Esophagus (tissue), 2 donors: ENCODE measurements around the gene SMDT1. TPM values are rescaled to one million over a fixed set of nuclear protein-coding genes. Genes with fewer than 3 reads are reported as not detected.

Experiments
- H3K27ac ChIP-seq, 2 donors: one replicate each; pipeline ENCODE4 v1.5.1; 2013; ENCODE audit warnings: low read depth in 2 of 2, mild to moderate bottlenecking in 2 of 2, inconsistent platforms in 1 of 2, low read length in 1 of 2, moderate library complexity in 1 of 2
- H3K27me3 ChIP-seq, 2 donors: one replicate each; pipeline ENCODE4 v1.6.1; 2013; ENCODE audit warnings: low read length in 2 of 2, control low read depth in 1 of 2, mild to moderate bottlenecking in 1 of 2; ENCODE audit not compliant: insufficient read depth in 2 of 2, control insufficient read depth in 1 of 2
- H3K36me3 ChIP-seq, 2 donors: one replicate each; pipeline ENCODE4 v1.6.1; 2013; ENCODE audit warnings: low read length in 1 of 2; ENCODE audit not compliant: control insufficient read depth in 2 of 2, insufficient read depth in 2 of 2
- H3K4me1 ChIP-seq, 2 donors: one replicate each; pipeline ENCODE4 v1.6.1; 2013; ENCODE audit warnings: low read length in 1 of 2; ENCODE audit not compliant: control insufficient read depth in 2 of 2, insufficient read depth in 2 of 2
- H3K4me3 ChIP-seq, 2 donors: one replicate each; pipeline ENCODE4 v1.5.1; 2013; ENCODE audit warnings: low read length in 2 of 2, mild to moderate bottlenecking in 2 of 2, low read depth in 1 of 2, moderate library complexity in 1 of 2
- H3K9me3 ChIP-seq, 2 donors: one replicate each; pipeline ENCODE4 v1.6.1; 2013; ENCODE audit warnings: mild to moderate bottlenecking in 2 of 2, low read depth in 1 of 2, low read length in 1 of 2, moderate library complexity in 1 of 2; ENCODE audit not compliant: control insufficient read depth in 2 of 2, insufficient read depth in 1 of 2
- WGBS, 2 donors: extraction: QIAGEN DNeasy Blood & Tissue Kit; methylation state at CpG; one replicate each; pipeline ENCODE4 v1.1.7; 2013; 5-methylcytosine and 5-hydroxymethylcytosine counted together
- polyA plus RNA-seq, 2 donors: library from polyadenylated mRNA; stranded (reverse); fragments of 200-250 nt; gene quantifications; one replicate each; pipeline ENCODE4 v1.2.3, GENCODE V29; 2013
- donor health status: healthy with polysubstance abuse.
- donor health status: Bipolar disorder and iron deficiency.

SMDT1 gene, protein sequence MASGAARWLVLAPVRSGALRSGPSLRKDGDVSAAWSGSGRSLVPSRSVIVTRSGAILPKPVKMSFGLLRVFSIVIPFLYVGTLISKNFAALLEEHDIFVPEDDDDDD
- polyA plus RNA-seq = 100 to 1,000 TPM; 111 to 116 TPM

DNA sequence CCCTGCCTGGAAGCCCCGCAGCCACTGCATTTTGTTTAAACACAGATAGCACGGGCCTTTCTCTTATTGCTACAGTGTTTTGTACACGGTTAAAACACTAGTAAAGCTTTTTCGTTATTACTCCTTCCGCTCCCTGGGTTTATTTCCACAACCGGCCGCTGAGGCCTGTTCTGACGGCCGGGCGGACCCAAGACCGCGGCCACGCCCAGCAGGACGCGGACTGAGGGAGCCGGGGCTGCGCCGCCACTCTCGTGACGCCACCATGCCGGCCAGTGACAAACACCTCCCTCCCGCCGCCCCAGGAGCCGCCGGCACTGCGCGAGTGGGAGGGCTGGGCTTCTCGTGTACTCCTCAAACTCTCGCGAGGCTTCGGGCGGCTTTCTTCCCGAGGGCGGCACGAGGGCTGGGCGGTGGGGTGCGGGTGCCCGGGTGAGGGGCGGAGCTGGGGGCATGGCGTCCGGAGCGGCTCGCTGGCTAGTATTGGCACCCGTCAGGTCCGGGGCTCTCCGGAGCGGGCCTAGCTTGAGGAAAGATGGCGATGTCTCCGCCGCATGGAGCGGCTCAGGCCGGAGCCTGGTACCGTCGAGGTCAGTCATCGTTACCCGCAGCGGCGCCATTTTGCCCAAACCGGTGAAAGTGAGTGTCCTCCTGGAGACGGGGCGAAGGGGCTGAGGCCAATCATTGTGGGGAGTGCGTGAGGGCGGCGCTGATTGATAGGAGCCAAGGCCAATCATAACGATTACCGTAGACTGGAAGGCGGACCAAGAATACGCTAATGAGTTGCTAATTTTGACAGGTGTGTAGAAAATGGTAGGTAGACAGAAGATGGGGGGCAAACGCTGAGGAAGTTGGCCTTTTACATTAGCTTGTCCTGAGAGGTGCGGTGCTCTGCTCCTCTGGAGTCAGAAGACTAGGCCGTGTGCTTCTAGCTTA lies at the start of gene SMDT1:
SMDT1 (plus strand) TSS at position 382 of the 933 bp plus-strand sequence; CDS start at position 451, 69 bp downstream.
- peak within 1 kb of the TSS; percentile 91 to 99 for H3K27ac ChIP-seq
- no peaks in the 10 kb centered on the region for H3K27me3 ChIP-seq
- peak within 1 kb of the TSS; percentile 76 to 79 for H3K4me3 ChIP-seq
- H3K4me1 ChIP-seq = peaks cover 2 to 11% of the 10 kb centered on the region in 2 donors
- 0 to 1% methylated on average over 70 to 71 of the region's 71 CpGs for WGBS, 2 donors
- no peaks in the 10 kb centered on the region for H3K9me3 ChIP-seq
- H3K36me3 ChIP-seq = peaks cover 0 to 12% of the 10 kb centered on the region in 2 donors

- Histone ChIP-seq H3K4me1 (no peaks in the 10 kb centered on the region), H3K27me3 (no peaks in the 10 kb centered on the region), H3K36me3 (no peaks in the 10 kb centered on the region), H3K4me3 (no peak overlapping the region), H3K9me3 (peaks cover 0 to 7% of the 10 kb centered on the region in 2 donors), H3K27ac (no peak overlapping the region)
- 94 to 95% methylated on average over 5 of the region's 5 CpGs for WGBS, 2 donors
These were observed 46.0 kb upstream of the SMDT1 start for GRCh38 chr22:42033263-42034181.

GRCh38 chr22:42035256-42035655 lies 44.2 kb upstream of the SMDT1 start:
- H3K4me3 ChIP-seq = no peak overlapping the region
- H3K36me3 ChIP-seq = no peaks in the 10 kb centered on the region
- WGBS, 2 donors = 93 to 94% methylated on average over 6 to 8 of the region's 8 CpGs
- no peaks in the 10 kb centered on the region for H3K4me1 ChIP-seq
- no peak overlapping the region for H3K27ac ChIP-seq
- peaks cover 0 to 7% of the 10 kb centered on the region in 2 donors for H3K9me3 ChIP-seq
- H3K27me3 ChIP-seq = no peaks in the 10 kb centered on the region

- no peaks in the 10 kb centered on the region for H3K4me1 ChIP-seq
- H3K27ac ChIP-seq = no peak overlapping the region
- WGBS, 2 donors = 95% methylated on average over 5 of the region's 5 CpGs
- no peaks in the 10 kb centered on the region for H3K36me3 ChIP-seq
- H3K9me3 ChIP-seq = peaks cover 0 to 8% of the 10 kb centered on the region in 2 donors
- no peaks in the 10 kb centered on the region for H3K27me3 ChIP-seq
- H3K4me3 ChIP-seq = no peak overlapping the region
These were observed 40.2 kb upstream of the SMDT1 start for GRCh38 chr22:42039271-42039670.

- Histone ChIP-seq H3K27me3 (no peaks in the 10 kb centered on the region), H3K27ac (no peak overlapping the region), H3K36me3 (no peaks in the 10 kb centered on the region), H3K9me3 (peaks cover 0 to 5% of the 10 kb centered on the region in 2 donors), H3K4me1 (no peaks in the 10 kb centered on the region), H3K4me3 (no peak overlapping the region)
These were observed 37.7 kb upstream of the SMDT1 start for GRCh38 chr22:42041784-42042183.

- 73 to 82% methylated on average over 2 of the region's 2 CpGs for WGBS, 2 donors
- H3K36me3 ChIP-seq = no peaks in the 10 kb centered on the region
These were observed 28.8 kb upstream of the SMDT1 start for GRCh38 chr22:42050641-42051180.

DNA sequence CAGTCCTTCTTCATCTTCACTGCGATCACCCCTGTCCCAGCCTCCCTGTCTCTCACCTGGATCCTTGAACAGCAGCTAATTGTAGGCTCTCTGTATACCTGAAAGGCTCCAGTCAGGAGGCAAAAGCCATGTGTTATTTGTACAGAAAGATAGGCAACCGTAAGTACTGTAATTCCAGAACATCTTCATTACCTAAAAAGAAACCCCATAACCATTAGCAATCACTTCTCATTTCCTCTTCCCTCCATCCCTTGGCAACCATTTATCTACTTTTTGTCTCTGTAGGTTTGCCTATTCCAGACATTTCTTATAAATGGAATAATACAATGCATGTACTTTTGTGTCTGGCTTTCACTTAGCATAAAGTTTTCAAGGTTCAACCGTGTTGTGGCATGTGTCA lies 26.7 kb upstream of the SMDT1 start:
- Histone ChIP-seq H3K4me3 (no peak overlapping the region), H3K27ac (no peak overlapping the region), H3K4me1 (no peaks in the 10 kb centered on the region), H3K36me3 (no peaks in the 10 kb centered on the region), H3K9me3 (no peaks in the 10 kb centered on the region), H3K27me3 (no peaks in the 10 kb centered on the region)
- WGBS, 2 donors = 75 to 76% methylated on average over 3 of the region's 3 CpGs

More at GRCh38 chr22:42050641-42051180, 28.8 kb upstream of the SMDT1 start:
- Histone ChIP-seq H3K9me3 (no peaks in the 10 kb centered on the region), H3K4me3 (no peak overlapping the region), H3K27me3 (no peaks in the 10 kb centered on the region), H3K27ac (no peak overlapping the region), H3K4me1 (no peaks in the 10 kb centered on the region)

DNA sequence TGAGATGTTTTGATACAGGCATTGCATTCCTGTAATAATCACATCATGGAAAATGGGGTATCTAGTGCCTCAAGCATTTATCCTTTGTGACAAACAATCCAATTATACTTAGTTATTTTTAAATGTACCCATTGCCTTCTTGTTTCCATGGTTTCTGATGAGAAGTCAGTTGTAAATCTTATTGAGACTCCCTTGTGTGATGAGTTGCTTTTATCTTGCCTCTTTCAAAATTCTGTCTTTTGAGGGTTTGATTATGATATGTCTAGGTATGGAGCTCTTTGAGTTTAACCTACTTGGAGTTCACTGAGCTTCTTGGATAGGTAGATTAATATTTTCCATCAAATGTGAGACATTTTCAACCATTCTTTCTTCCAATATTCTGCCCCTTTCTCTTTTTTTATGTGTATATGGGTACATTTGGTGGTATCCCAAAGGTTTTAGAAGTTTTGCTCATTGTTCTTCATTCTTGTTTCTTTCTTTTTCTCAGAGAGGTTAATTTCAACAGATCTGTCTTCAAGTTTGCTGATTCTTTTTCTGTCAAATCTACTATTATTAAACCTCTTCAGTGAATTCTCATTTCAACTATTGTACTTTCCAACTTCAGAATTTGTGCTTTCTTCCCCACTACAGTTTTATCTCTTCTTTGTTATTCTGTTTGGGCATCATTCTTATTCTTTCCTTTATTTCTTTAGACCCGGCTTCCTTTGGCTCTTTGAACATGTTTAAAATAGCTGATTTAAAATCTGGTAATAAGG lies 22.6 kb upstream of the SMDT1 start:
- no peaks in the 10 kb centered on the region for H3K4me1 ChIP-seq
- 95 to 99% methylated on average over 1 of the region's 1 CpG for WGBS, 2 donors
- peaks cover 9 to 16% of the 10 kb centered on the region in 2 donors for H3K36me3 ChIP-seq
- no peak overlapping the region for H3K27ac ChIP-seq
- H3K4me3 ChIP-seq = no peak overlapping the region
- H3K9me3 ChIP-seq = no peaks in the 10 kb centered on the region
- no peaks in the 10 kb centered on the region for H3K27me3 ChIP-seq
